Fibroblast of skin of right biceps (primary cell): ENCODE data around the gene HOXA11.

Experiments used
- DNase-seq: peaks from one replicate; pipeline ENCODE4 v3.0.0-alpha.2; 2013

Gene HOXA11

GRCh38 chr7:27167916-27168264 is 17.1 kb downstream of the HOXA11 start:
- peak; percentile 76 for DNase-seq

- peak; percentile 86 for DNase-seq
Measured at GRCh38 chr7:27166531-27167505, 18.2 kb downstream of the HOXA11 start.

DNA sequence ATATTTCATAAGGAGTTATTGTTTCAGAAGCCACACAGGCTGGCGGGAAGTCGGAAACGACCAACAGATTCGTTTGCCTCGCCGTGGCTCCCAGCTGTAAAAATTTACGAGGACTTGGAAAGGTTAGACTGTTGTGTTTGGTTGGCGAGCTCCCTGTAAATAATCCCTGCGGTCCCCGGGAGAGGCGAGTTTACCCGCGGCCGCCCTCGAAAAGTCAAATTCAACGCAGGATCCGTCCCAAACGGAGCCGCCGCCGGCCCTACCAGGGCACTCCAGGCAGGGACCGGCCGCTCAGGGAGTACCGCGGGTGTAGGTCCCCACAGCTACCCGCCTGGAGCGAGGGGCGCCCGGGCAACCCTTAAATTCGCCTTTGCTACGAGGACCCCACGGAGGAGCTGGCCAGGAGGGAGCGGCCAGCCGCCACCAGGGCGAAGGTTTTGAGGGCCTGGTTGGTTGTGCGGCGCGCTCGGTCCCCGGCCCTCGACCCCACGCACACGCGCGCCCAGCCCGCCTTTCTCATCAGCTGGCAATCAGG is 19.0 kb downstream of the HOXA11 start:
- peak; percentile 58 for DNase-seq

- peak; percentile 96 for DNase-seq
Measured at GRCh38 chr7:27165089-27165995, 19.7 kb downstream of the HOXA11 start, which contains the start of gene HOXA9. TSS of gene HOXA9 (minus strand) at chr7:27165537. CDS start at chr7:27165457, 80 bp downstream.

GRCh38 chr7:27164367-27165088 is 20.5 kb downstream of the HOXA11 start:
- DNase-seq: peak; percentile 44

- no peak for DNase-seq
Measured at GRCh38 chr7:27164045-27164366, 21.0 kb downstream of the HOXA11 start.

- no peak for DNase-seq
Measured at GRCh38 chr7:27163288-27164044, 21.6 kb downstream of the HOXA11 start.

DNA sequence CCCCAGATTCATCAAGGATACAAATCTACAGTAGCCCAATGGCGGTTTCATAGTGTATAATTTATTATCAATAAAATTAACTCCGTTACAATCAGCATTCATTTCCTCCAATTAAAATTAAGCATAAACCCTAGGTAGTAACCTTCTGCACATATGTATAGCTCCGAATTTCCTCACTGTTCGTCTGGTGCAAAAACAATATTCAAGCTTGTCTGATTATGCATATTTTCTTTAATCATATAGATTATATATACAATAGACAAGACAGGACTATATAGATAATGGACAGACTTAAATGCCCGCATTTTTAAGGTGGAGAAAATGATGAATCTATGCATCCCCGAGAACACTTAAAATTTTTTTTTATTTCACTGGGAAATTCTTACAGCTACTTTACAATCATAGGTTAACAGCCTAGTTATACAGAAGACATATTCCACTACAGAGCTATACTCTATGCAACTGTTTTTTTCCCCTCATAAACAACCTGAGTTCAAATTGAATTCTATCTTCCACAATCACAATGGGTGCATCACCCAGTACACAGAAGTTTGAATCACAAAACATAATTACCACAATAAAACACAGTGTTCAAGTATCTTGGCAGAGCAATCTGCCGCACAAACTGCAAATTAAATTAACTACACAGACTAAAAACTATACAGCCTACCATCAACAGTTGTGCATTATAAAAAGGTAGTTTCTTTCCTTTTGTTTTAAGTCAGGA is 22.3 kb downstream of the HOXA11 start:
- DNase-seq: no peak

GRCh38 chr7:27161721-27162560 is 23.1 kb downstream of the HOXA11 start:
- no peak for DNase-seq

DNA sequence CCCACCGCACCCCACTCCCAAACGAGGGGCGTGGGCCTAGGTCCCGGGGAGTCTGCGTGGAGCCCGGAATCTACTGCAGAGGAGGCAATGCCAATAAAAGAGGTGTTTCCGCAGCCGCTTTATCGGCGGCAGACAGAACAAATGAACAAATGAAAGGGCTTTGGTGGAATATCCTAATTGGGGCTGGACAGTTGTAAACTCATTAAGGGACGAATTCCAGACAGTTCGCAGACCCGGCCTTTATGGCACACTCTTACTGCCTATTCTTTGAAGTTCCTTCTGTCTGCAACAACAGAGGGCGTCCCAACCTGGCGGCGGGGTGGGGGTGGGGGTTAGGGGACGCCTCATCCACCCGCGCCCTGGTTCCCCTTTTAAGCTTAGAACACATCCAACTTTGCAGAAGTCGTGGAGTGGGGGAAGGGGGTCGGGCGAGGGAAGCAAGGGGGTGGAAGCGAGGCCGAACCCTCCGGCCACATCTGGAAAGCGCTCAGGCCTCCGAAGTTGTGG is 23.8 kb downstream of the HOXA11 start:
- DNase-seq: no peak

- peak; percentile 84 for DNase-seq
Measured at GRCh38 chr7:27160546-27161213, 24.4 kb downstream of the HOXA11 start.

GRCh38 chr7:27160145-27160545 is 24.9 kb downstream of the HOXA11 start:
- DNase-seq: no peak

DNA sequence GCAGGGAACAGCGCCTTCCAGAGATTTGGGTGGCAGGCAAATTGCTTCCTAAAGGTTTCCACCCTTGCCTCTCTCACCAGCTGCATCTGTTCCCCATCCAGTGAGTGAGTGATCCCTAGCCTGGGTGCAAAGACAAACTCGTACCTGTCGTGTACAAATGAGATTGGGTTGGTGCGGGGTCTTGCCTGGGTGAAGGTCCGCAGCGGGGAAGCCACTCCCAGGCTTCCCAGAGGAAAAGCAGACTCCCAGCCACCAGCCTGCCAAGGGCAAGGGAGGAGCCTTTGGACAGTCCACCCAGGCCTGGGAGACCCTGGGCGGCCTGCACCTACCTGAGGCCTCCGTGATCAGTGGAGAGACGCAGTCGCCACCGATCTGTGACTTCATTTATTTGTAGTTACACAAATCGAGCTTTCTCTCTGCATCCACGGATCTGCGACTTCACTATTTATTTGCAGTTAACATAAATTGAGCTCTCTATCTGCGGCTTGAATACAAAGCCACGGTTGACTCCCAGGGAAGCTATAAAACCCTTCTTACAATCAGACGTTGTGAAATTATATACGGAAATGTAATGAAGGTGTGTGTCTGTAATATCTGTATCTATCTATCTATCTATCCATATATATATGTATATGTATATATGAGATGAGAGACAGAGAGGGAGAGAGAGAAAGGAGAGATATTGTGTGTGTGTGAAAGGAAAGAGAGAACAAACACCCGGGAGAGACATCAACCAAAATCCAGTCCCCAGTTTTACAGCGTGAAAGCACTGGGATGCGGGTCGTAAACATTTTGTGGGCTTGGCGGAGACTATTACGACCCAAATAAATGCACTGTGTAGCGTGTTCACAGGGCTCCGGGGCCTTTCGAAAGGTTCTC is 25.5 kb downstream of the HOXA11 start:
- DNase-seq: no peak

DNA sequence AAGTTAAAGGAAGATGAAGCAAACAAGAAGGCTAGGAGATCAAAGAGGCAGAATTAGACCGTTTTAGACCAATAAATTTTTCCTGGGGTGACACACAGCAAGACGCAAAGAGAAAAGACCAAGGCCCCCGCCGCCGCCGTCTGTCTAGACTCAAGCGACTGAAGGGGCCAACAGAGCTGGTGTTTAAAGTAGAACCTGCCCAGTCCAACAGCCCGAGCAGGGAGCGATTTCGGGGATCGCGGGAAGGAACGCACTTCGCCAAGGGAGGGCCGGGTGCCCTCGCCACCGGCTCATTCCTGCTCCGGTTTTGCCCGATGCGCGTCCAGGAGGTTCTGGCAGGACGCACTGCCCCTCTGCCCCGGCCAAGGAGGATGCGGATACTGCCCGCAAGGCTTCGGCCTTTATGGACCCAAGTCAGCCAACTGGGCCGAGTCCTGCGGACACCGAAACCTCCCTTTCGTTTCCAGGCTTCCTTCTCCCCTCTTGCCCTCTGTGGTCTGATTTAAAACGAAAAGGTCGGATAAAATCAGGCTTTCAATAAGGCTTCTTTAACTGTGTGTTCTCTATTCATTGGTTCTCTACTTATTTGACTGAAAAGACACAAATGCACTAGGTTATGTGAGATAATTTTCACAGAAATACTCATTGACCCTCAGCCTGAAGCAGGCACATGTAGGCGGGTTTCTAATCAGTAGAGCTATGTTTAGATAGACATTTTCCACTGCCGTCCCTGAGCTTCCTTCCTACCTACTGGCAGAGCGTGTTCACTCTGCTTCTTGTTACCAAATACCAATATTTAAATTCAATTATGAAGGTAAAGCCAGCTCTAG is 26.4 kb downstream of the HOXA11 start:
- DNase-seq: no peak

- no peak for DNase-seq
Measured at GRCh38 chr7:27157702-27158431, 27.2 kb downstream of the HOXA11 start.

GRCh38 chr7:27156916-27157701 is 27.9 kb downstream of the HOXA11 start:
- DNase-seq: no peak
